Astrocyte of the cerebellum (primary cell): ENCODE measurements around the gene PCLAF.

Experiments used
- DNase-seq: peaks from one replicate; pipeline ENCODE4 v3.0.0-alpha.2; 2011; ENCODE audit warnings: low read depth
- H3K4me3 ChIP-seq: 2 replicates; pipeline ENCODE4 v1.5.1; 2011; ENCODE audit warnings: mild to moderate bottlenecking, low read depth, low read length, moderate library complexity
- CTCF ChIP-seq: IDR thresholded peaks from 2 replicates; pipeline ENCODE4 v1.5.1; 2012; ENCODE audit warnings: low read length, low read depth, moderate library complexity, mild to moderate bottlenecking; ENCODE audit errors: missing control alignments
- in situ Hi-C: cut with HindIII; loops from 2 replicates; pipeline ENCODE4 v1.10.0; 2017; ENCODE audit warnings: low sequenced_read_pairs

The PCLAF gene

GRCh38 chr15:64381000-64381751, at the start of gene PCLAF:
Gene PCLAF, minus strand, starts transcription at chr15:64381441. Its CDS starts 70 bp downstream, at chr15:64381371.
- in situ Hi-C loops = no loop called here
- peak within 1 kb of the TSS; percentile 57 for H3K4me3 ChIP-seq
- peak; percentile 90 for DNase-seq
- TF ChIP-seq CTCF = no peak

- no peak overlapping the region for H3K4me3 ChIP-seq
- TF ChIP-seq CTCF = no peak
- in situ Hi-C loops = loop anchor here (5.0 kb wide), 1 partner anchor 87 kb away; no protein-coding TSS in a partner anchor
- peak; percentile 98 for DNase-seq
Observed at GRCh38 chr15:64430000-64430735, 48.9 kb upstream of the PCLAF start.

GRCh38 chr15:64429448-64429847, 48.2 kb upstream of the PCLAF start:
- in situ Hi-C loops = no loop called here
- no peak for DNase-seq
- TF ChIP-seq CTCF = no peak

GRCh38 chr15:64426845-64427465, 45.7 kb upstream of the PCLAF start:
- no peak overlapping the region for H3K4me3 ChIP-seq
- no peak for TF ChIP-seq CTCF
- DNase-seq = peak; percentile 41
- in situ Hi-C loops = no loop called here

More at GRCh38 chr15:64429448-64429847, 48.2 kb upstream of the PCLAF start:
- H3K4me3 ChIP-seq = no peak overlapping the region

GRCh38 chr15:64425221-64425620, 44.0 kb upstream of the PCLAF start:
- no peak for TF ChIP-seq CTCF
- DNase-seq = no peak
- in situ Hi-C loops = no loop called here
- no peak overlapping the region for H3K4me3 ChIP-seq

GRCh38 chr15:64423970-64424369, 42.7 kb upstream of the PCLAF start:
- DNase-seq = no peak
- in situ Hi-C loops = no loop called here
- no peak overlapping the region for H3K4me3 ChIP-seq
- no peak for TF ChIP-seq CTCF
